Neural progenitor cell (in vitro differentiated cells): ENCODE results near the gene MIOX. TPM values are rescaled to one million over a fixed set of nuclear protein-coding genes. Genes with fewer than 3 reads are reported as not detected.

Source experiments
- DNase-seq: peaks from one replicate; pipeline ENCODE4 v3.0.0-alpha.2; 2016; ENCODE audit warnings: low spot score
- H2AFZ ChIP-seq: fragments of 200-600 bp; sonication (generic); replicated peaks from 2 replicates; pipeline ENCODE4 v1.6.1; 2016; ENCODE audit warnings: antibody characterized with exemption
- H3F3A ChIP-seq: fragments of 200-600 bp; sonication (generic); 2 replicates; pipeline ENCODE4 v1.6.1; 2016; ENCODE audit warnings: antibody characterized with exemption, low read depth
- H3K27ac ChIP-seq: fragments of 200-600 bp; sonication (generic); 2 replicates; pipeline ENCODE4 v1.5.1; 2016; ENCODE audit warnings: mild to moderate bottlenecking
- H3K27me3 ChIP-seq: fragments of 200-600 bp; sonication (generic); 2 replicates; pipeline ENCODE4 v1.6.1; 2016; ENCODE audit warnings: mild to moderate bottlenecking, moderate library complexity
- H3K36me3 ChIP-seq: fragments of 200-600 bp; sonication (generic); 2 replicates; pipeline ENCODE4 v1.5.1; 2016
- H3K4me1 ChIP-seq: fragments of 200-600 bp; sonication (generic); 2 replicates; pipeline ENCODE4 v1.6.1; 2016; ENCODE audit warnings: mixed run types
- H3K4me2 ChIP-seq: fragments of 200-600 bp; sonication (generic); 2 replicates; pipeline ENCODE4 v1.6.1; 2016
- H3K4me3 ChIP-seq: fragments of 200-600 bp; sonication (generic); 2 replicates; pipeline ENCODE4 v1.5.1; 2016
- H3K79me2 ChIP-seq: fragments of 200-600 bp; sonication (generic); 2 replicates; pipeline ENCODE4 v1.6.1; 2016; ENCODE audit warnings: low read depth
- H3K9ac ChIP-seq: fragments of 200-600 bp; sonication (generic); 2 replicates; pipeline ENCODE4 v1.6.1; 2016
- H3K9me3 ChIP-seq: fragments of 200-600 bp; sonication (generic); 2 replicates; pipeline ENCODE4 v1.5.1; 2016; ENCODE audit warnings: low read depth
- H4K20me1 ChIP-seq: fragments of 200-600 bp; sonication (generic); 2 replicates; pipeline ENCODE4 v1.6.1; 2016; ENCODE audit warnings: low read depth
- H3K27ac Mint-ChIP-seq: 3 replicates; pipeline ENCODE4 v1.8.0; 2021; ENCODE audit warnings: mixed read lengths
- H3K27me3 Mint-ChIP-seq: 2 replicates; pipeline ENCODE4 v1.8.0; 2022; ENCODE audit warnings: low read depth, mild to moderate bottlenecking, inconsistent platforms, moderate library complexity, mixed read lengths; ENCODE audit not compliant: insufficient read depth
- H3K36me3 Mint-ChIP-seq: 3 replicates; pipeline ENCODE4 v1.8.0; 2021; ENCODE audit warnings: mixed read lengths
- H3K4me1 Mint-ChIP-seq: 3 replicates; pipeline ENCODE4 v1.8.0; 2021; ENCODE audit warnings: mixed read lengths
- H3K4me3 Mint-ChIP-seq: 3 replicates; pipeline ENCODE4 v1.8.0; 2021; ENCODE audit warnings: mild to moderate bottlenecking, moderate library complexity, mixed read lengths
- H3K9me3 Mint-ChIP-seq: 3 replicates; pipeline ENCODE4 v1.8.0; 2020; ENCODE audit warnings: mixed read lengths
- CTCF ChIP-seq: fragments of 200-600 bp; sonication (generic); IDR thresholded peaks from 2 replicates; pipeline ENCODE4 v1.5.1; 2017; ENCODE audit warnings: antibody characterized with exemption, mild to moderate bottlenecking
- EZH2 ChIP-seq: fragments of 200-600 bp; sonication (generic); IDR thresholded peaks from 2 replicates; pipeline ENCODE4 v1.6.1; 2017; ENCODE audit warnings: antibody characterized with exemption, mild to moderate bottlenecking, moderate library complexity
- EZH2phosphoT487 ChIP-seq: fragments of 200-600 bp; sonication (generic); IDR thresholded peaks from 2 replicates; pipeline ENCODE4 v1.6.1; 2017; ENCODE audit warnings: antibody characterized with exemption
- total RNA-seq: library from RNA; depleted of rRNA; stranded (reverse); fragments of >200 nt; gene quantifications from 2 replicates; pipeline ENCODE4 v1.2.3, GENCODE V29; 2015; ENCODE audit warnings: low replicate concordance

The MIOX gene
- total RNA-seq, 1 donor from 2014 or later, result not detected

- peaks cover 38% of the 10 kb centered on the region for H3K27me3 Mint-ChIP-seq
- H3K36me3 Mint-ChIP-seq, result peaks cover 5% of the 10 kb centered on the region
These were observed 39.1 kb downstream of the MIOX start for GRCh38 chr22:50525858-50526107.

GRCh38 chr22:50526108-50526833 is 39.6 kb downstream of the MIOX start:
- Histone ChIP-seq H3K9ac (no peak overlapping the region), H3K27ac (peak overlapping the region; percentile 78), H3K27me3 (peaks cover 51% of the 10 kb centered on the region), H3F3A (peaks cover 54% of the 10 kb centered on the region), H3K4me2 (peak overlapping the region; percentile 99), H4K20me1 (peaks cover 66% of the 10 kb centered on the region), H3K36me3 (no peaks in the 10 kb centered on the region), H2AFZ (peak overlapping the region; percentile 93), H3K4me1 (peaks cover 18% of the 10 kb centered on the region), H3K9me3 (no peaks in the 10 kb centered on the region), H3K79me2 (peaks cover 9% of the 10 kb centered on the region), H3K4me3 (peak overlapping the region; percentile 92)
- Mint-ChIP-seq H3K9me3 (no peaks in the 10 kb centered on the region), H3K36me3 (peaks cover 5% of the 10 kb centered on the region), H3K4me3 (peak overlapping the region; percentile 80), H3K27me3 (peaks cover 43% of the 10 kb centered on the region), H3K27ac (no peak overlapping the region), H3K4me1 (peaks cover 12% of the 10 kb centered on the region)
- DNase-seq, result peak; percentile 87
- TF ChIP-seq EZH2, result no peak
- TF ChIP-seq CTCF, result peak; percentile 54
- TF ChIP-seq EZH2phosphoT487, result no peak

More at GRCh38 chr22:50525858-50526107, 39.1 kb downstream of the MIOX start:
- no peaks in the 10 kb centered on the region for H3K9me3 Mint-ChIP-seq
- Histone ChIP-seq H3K9me3 (no peaks in the 10 kb centered on the region), H3K4me3 (peak overlapping the region; percentile 92), H3K4me1 (peaks cover 13% of the 10 kb centered on the region), H4K20me1 (peaks cover 61% of the 10 kb centered on the region), H3K79me2 (peaks cover 9% of the 10 kb centered on the region), H2AFZ (peak overlapping the region; percentile 93), H3K27ac (peak overlapping the region; percentile 78), H3F3A (peaks cover 50% of the 10 kb centered on the region), H3K4me2 (peak overlapping the region; percentile 99), H3K36me3 (no peaks in the 10 kb centered on the region), H3K9ac (no peak overlapping the region), H3K27me3 (peaks cover 46% of the 10 kb centered on the region)
- peak overlapping the region; percentile 82 for H3K4me3 Mint-ChIP-seq
- TF ChIP-seq EZH2 (no peak), EZH2phosphoT487 (no peak), CTCF (no peak)
- no peak overlapping the region for H3K27ac Mint-ChIP-seq
- no peak for DNase-seq
- peaks cover 12% of the 10 kb centered on the region for H3K4me1 Mint-ChIP-seq

GRCh38 chr22:50526834-50527801 is 40.5 kb downstream of the MIOX start:
- Histone ChIP-seq H3K36me3 (no peaks in the 10 kb centered on the region), H3K27ac (no peak overlapping the region), H4K20me1 (peaks cover 66% of the 10 kb centered on the region), H3K79me2 (peaks cover 9% of the 10 kb centered on the region), H3K4me3 (peak overlapping the region; percentile 92), H3K9ac (no peak overlapping the region), H3K9me3 (no peaks in the 10 kb centered on the region), H2AFZ (no peak overlapping the region), H3K4me2 (peak overlapping the region; percentile 99), H3K27me3 (peaks cover 60% of the 10 kb centered on the region), H3F3A (peaks cover 58% of the 10 kb centered on the region), H3K4me1 (peaks cover 21% of the 10 kb centered on the region)
- no peak overlapping the region for H3K27ac Mint-ChIP-seq
- TF ChIP-seq CTCF, result no peak
- TF ChIP-seq EZH2phosphoT487, result no peak
- DNase-seq, result peak; percentile 24
- no peaks in the 10 kb centered on the region for H3K9me3 Mint-ChIP-seq
- peaks cover 12% of the 10 kb centered on the region for H3K4me1 Mint-ChIP-seq
- H3K27me3 Mint-ChIP-seq, result peaks cover 45% of the 10 kb centered on the region
- H3K4me3 Mint-ChIP-seq, result peak overlapping the region; percentile 80
- H3K36me3 Mint-ChIP-seq, result peaks cover 5% of the 10 kb centered on the region
